A549 (cell line): Measurements from ENCODE around the gene ESD.

Source experiments
- KDM1A ChIP-seq: fragments of 200-600 bp; sonication (generic); IDR thresholded peaks from 2 replicates; pipeline ENCODE4 v1.6.1; 2016; ENCODE audit warnings: low read depth, mild to moderate bottlenecking
- TF ChIP-seq, protein P1 (sequence below): fragments of >200 bp; sonication (Bioruptor Twin); formaldehyde crosslinking; IDR thresholded peaks from 3 replicates; pipeline ENCODE4 v1.5.1; 2016

GRCh38 chr13:46773541-46773940 lies 23.4 kb downstream of the ESD start:
- TF ChIP-seq, protein P1, sequence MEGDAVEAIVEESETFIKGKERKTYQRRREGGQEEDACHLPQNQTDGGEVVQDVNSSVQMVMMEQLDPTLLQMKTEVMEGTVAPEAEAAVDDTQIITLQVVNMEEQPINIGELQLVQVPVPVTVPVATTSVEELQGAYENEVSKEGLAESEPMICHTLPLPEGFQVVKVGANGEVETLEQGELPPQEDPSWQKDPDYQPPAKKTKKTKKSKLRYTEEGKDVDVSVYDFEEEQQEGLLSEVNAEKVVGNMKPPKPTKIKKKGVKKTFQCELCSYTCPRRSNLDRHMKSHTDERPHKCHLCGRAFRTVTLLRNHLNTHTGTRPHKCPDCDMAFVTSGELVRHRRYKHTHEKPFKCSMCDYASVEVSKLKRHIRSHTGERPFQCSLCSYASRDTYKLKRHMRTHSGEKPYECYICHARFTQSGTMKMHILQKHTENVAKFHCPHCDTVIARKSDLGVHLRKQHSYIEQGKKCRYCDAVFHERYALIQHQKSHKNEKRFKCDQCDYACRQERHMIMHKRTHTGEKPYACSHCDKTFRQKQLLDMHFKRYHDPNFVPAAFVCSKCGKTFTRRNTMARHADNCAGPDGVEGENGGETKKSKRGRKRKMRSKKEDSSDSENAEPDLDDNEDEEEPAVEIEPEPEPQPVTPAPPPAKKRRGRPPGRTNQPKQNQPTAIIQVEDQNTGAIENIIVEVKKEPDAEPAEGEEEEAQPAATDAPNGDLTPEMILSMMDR, result no peak
- TF ChIP-seq KDM1A, result no peak
